GF-D8 (cell line): ENCODE results near the gene MRPL51.
A peak's percentile ranks its signal among the peaks of the same experiment; 100 is the strongest.
"Not testable (repeated sequence)": the region's sequence is repeated elsewhere in the genome, so short reads cannot be mapped to it uniquely, and the experiment has no call there.

Source experiments
- DNase-seq: peaks from one replicate; lab custom pipeline; 2025; lab: John Stamatoyannopoulos, UW

Gene MRPL51

DNA sequence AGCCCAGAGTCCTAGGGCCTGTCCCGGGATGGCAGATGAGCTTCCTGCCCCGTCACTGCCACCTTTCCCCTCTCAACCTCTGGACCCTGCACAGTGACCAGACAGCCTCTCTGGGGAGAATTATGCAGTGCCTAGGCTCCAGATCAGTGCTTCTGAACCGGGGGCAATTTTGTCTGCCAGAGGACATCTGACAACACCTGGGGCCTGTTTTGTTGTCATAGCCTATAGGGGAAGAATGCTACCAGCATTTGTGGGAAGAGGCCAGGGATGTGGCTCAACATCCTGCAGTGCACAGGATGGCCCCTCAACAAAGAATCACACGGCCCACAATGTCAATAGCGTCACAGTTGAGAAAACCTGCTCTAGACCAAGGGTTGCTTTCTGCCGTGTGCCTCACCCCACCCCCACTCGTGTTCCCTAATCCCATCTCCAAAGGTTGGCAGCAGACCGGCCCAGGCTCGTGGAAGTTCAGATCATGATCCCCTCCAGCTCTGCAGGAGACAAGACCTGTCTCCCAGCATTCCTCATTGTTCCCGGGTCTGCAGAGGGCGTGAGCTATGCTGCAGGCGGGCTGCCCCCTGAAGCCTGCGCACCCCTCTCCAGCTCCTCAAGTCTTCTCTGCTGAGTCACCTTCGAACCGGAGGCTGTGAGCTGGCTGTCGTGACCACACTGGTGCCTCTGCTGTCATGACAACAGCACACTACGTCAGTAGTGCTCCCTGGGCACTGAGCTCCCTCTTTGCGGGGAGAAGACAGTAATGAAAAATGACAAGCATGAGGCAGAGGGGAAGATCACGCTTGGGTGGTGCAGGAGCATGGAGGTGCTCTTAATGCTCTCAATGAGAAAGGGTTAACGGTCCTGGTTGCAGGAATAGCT lies 39.2 kb upstream of the MRPL51 start:
- DNase-seq = peak; percentile 86

DNA sequence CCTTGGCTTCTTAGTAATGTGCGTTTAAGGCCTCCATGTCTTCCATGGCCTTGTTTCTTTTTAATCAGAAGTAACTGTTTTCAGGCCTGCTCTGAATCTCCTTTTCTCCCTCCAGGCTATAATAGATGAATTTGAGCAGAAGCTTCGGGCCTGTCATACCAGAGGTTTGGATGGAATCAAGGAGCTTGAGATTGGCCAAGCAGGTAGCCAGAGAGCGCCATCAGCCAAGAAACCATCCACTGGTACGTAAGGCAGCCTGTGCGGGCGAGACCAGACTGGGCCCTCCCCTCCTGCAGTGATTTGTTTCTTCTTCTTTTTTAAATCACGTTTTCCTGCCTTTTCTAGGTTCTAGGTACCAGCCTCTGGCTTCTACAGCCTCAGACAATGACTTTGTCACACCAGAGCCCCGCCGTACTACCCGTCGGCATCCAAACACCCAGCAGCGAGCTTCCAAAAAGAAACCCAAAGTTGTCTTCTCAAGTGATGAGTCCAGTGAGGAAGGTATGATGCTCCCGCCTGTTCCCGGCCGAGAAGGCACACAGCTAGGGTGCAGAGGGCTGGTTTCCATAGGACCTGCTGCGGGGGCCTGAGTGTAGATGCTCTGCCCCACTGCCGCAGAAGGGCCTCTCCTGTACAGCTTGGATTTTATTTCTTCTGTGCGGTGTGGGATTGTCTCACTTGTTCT lies 37.7 kb upstream of the MRPL51 start:
- DNase-seq = no peak

DNA sequence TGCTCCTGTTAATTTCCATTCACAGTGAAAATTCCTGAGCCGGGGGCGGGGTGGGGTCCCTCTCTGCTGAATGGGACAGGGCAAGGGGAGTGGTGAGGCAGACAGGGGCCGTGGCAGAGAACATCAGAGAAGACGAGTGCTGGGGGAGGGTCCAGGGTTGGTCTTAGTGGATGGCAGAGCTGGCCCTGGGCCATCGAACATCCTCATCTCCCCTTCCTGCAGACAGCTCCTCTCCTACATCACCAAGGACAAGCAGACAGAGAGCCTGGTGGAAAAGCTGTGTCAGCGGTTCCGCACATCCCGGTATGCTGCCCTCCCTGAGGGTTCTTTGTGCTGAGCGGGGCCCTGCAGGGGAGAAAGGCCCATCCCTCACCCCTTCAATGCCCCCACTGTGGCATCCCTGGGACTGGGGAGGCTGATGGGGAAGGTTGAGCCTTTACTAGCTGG lies 36.3 kb upstream of the MRPL51 start:
- no peak for DNase-seq

DNA sequence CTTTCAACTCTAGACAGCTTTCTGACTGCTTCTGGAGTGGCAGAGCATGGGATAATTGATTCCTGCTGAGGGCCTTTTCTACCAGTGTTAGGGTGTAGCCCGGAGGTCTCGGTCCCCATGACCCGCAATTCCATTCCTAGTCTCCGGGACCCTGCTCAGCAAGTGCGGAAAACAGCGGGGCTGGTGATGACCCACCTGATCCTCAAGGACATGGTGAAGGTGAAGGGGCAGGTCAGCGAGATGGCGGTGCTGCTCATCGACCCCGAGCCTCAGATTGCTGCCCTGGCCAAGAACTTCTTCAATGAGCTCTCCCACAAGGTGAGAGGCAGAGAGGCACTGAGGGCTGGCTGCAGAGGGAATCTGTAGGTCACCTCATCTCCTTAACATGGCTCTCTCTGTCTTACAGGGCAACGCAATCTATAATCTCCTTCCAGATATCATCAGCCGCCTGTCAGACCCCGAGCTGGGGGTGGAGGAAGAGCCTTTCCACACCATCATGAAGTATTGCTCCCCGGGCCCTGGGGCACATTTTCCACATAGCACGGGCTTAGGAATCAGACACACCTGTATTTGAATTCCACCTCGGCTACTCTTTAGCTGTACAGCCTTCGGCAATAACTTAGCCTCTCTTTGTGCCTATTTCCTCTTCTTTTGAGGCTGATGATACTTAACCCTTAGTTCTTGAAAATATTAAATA lies 35.6 kb upstream of the MRPL51 start:
- no peak for DNase-seq

- no peak for DNase-seq
These were observed 34.6 kb upstream of the MRPL51 start for GRCh38 chr12:6527711-6528110.

GRCh38 chr12:6526766-6527525 lies 33.9 kb upstream of the MRPL51 start:
- DNase-seq = no peak

GRCh38 chr12:6526201-6526600 lies 33.1 kb upstream of the MRPL51 start:
- no peak for DNase-seq

- DNase-seq = no peak
These were observed 31.6 kb upstream of the MRPL51 start for GRCh38 chr12:6524648-6525047.

DNA sequence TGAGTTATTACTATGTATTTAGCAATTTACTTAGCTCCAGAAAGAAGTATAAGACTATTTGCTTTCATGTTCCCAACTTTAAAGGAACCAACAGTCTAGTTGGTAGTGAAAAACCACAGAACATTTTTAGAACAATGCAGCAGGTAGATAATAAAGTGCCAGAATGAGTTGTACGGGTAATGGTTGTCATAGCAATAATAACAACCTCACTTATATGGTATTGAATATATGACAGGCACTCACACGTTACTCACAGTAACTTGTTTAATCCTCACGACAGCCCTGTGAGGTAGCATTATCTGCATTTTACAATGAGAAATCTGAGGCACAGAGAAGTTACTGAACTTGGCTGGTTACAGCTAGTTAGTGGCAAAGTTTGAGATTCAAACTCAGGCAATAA lies 30.6 kb upstream of the MRPL51 start:
- no peak for DNase-seq

- DNase-seq = no peak
These were observed 29.1 kb upstream of the MRPL51 start for GRCh38 chr12:6522193-6522592.

GRCh38 chr12:6520186-6520585 lies 27.1 kb upstream of the MRPL51 start:
- DNase-seq = no peak

DNA sequence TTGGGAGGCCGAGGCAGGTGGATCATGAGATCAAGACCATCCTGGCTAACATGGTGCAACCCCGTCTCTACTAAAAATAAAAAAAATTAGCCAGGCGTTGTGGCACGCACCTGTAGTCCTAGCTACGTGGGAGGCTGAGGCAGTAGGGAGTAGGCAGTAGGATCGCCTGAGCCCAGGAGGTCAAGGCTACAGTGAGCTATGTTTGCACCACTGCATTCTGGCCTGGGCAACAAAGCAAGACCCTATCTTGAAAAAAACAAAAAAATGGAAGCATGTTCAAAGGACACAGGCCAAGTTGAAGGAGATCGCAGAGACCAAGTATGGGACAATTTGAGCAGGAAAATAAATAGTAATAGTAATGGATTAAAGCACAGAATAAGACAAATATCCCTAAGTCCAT lies 15.0 kb upstream of the MRPL51 start:
- no peak for DNase-seq

DNA sequence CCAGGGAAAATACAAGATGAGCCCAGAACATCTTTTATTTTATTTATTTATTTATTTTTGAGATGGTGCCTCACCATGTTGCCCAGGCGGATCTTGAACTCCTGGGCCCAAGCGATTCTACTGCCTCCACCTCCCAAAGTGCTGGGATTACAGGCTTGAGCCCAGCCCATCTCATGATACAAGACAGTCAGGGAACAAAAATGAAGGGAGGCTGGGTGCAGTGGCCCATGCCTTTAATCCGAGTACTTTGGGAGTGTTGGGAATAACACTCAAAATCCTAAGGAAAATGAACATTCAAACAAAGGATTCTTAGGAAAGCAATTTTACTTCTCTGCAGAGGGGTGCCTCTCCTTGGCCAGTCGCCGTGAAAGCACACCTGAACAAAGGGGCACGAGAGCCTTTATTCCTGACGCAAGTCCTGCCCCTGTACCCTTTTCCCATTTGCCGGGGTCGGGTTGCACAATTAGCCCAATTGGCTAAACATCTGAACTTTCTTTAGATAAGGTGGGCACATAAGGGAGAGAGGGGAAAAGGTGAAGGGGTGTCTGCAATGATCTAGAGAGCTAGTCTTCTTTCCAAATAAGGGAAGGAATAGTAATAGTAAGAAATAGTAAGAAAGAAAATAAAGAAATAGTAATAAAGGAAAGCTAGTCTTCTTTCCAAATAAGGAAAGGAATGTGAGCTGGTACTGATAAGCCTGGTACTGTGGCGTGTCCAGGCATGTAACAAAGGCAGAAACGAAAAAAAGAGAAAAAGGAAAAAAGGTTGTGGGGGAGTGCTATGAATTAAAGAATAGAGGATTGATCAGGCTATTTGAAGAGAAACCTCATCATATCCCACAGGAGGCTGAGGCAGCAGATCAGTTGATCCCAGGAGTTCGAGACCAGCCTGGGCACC lies 14.3 kb upstream of the MRPL51 start:
- no peak for DNase-seq

GRCh38 chr12:6500466-6500865 lies 7.4 kb upstream of the MRPL51 start:
- no peak for DNase-seq

GRCh38 chr12:6497291-6497690 lies 4.2 kb upstream of the MRPL51 start:
- not testable (repeated sequence) for DNase-seq

DNA sequence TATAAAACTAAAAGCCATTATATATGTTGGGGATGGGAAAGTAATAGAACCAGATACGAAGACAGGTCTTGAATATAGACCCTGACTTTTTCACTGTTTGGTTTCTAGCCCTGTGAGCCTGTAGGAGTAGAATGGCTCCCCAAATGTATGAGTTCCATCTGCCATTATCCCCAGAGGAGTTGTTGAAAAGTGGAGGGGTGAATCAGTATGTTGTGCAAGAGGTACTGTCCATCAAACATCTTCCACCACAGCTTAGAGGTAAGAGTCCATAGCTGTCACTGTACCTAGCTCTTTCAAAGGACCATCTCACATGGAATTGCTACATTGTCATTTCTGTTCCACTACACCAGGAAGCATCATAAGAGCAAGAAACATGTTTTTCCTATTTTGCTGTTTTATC lies 1.9 kb upstream of the MRPL51 start:
- DNase-seq = no peak

DNA sequence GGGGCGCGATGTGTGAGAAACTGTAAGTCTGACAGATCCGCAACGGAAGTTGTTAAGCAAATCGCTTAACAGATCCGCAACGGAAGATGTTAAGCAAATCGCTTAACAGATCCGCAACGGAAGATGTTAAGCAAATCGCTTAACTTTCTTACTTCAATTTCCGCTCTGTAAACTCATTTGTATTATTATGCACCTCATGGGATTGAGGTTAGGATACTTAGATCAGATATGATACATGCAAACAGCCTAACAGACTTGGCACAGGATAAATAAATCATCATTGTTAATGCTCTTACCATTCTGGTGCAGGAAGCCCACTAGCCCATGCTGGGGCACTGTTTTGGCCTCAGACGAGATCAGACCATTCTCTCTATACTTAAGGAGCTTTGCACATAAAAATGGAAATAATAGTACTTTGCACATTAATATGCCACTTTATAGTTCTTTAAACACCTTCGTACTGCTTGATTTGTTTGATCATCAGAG lies 1.2 kb upstream of the MRPL51 start:
- DNase-seq = peak; percentile 89

- peak; percentile 92 for DNase-seq
These were observed 615 bp upstream of the MRPL51 start, which contains the start of gene NCAPD2 for GRCh38 chr12:6493497-6494257. TSS of gene NCAPD2 (plus strand) at chr12:6494102. CDS start at chr12:6495099, 997 bp downstream.

- not testable (repeated sequence) for DNase-seq
These were observed 2.4 kb downstream of the MRPL51 start for GRCh38 chr12:6490673-6491072.

DNA sequence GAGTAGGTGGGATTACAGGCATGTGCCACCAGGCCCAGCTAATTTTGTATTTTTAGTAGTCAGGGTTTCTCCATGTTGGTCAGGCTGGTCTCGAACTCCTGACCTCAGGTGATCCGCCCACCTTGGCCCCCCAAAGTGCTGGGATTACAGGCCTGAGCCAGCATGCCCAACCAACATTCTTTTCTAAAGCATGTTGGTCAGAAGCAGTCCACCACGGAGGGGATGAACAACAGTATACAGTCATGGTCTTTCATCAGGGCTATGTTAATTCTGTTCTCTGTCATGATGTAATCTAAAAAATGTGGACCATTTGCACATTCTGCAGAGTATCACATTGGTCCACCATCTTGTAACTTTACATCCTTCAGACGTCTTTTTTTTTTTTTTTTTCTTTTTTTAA lies 3.6 kb downstream of the MRPL51 start:
- no peak for DNase-seq
